Measurements from ENCODE around the gene AVP.
A peak's percentile ranks its signal among the peaks of the same experiment; 100 is the strongest.
"Not testable (repeated sequence)": the region's sequence is repeated elsewhere in the genome, so short reads cannot be mapped to it uniquely, and the experiment has no call there.

AVP gene

DNA sequence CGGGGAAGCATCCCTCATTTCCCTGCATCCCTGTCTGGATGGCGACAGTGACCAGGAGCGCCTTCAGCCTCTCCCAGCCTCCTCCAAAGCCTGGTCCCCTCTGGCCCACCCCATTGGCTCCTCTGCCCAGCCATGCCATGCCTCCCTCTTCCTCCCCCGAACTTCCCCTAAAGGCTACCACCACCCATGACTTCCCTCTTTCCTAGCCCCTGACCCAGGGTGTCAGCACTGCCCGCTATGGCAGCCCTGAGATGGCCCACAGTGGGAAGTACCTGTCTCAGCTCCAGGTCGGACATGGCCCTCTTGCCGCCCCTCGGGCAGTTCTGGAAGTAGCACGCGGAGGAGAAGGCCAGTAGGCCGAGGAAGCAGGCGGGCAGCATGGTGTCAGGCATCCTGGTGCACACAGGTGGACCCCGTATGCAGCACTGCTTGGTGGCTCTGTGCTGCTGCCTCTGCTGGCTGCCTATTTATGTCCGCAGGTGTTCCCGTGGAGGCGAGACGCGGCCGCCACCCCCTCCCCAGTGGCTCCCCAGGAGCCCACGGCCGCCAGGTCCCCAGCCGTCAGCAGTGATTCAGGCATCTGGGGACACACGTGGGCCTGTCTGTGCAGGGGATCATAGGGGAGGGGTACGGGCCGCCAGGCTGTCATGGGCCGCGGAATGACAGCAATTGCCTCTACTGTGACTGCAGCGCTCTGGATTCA, at the start of gene AVP:
Gene AVP, minus strand, starts transcription at position 442 of the 703 bp plus-strand sequence. Its CDS starts 50 bp downstream, at position 392.
- DNase-seq: no peak

DNA sequence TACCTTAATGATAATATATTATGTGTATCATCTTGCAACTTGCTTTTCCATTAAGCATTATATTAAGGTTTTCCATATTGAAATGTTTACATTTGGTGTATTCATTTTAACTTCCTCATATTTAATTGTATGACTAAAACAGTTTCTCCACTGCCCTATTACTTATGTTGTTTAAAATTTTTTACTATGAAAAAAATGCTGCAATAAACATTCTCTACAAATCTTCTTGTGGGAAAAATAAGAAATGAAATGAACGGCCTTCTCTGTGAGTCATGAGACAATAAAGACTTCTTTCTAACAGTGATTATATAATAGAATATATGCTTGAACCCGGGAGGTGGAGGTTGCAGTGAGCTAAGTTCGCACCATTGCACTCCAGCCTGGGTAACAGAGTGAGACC, 49.6 kb upstream of the AVP start:
- DNase-seq: no peak

DNA sequence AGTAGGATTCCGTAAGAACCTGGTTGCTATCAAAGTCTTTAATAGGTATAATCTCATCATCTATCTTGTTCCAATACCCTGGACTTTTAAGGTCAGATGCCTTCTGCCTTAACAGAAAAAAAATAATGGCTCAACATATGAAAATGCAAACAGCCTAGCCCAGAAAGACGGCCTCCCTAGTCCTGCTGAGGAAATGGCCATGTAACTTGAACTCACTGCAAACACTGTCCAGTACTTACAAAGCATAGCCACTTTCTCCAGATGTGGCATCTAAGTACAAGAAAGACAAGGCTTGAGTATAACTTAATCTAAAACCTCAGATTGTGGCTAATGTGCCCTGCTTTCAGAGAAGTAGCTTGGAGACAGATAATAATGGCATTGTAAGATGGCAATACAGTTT, 48.6 kb upstream of the AVP start:
- no peak for DNase-seq

DNA sequence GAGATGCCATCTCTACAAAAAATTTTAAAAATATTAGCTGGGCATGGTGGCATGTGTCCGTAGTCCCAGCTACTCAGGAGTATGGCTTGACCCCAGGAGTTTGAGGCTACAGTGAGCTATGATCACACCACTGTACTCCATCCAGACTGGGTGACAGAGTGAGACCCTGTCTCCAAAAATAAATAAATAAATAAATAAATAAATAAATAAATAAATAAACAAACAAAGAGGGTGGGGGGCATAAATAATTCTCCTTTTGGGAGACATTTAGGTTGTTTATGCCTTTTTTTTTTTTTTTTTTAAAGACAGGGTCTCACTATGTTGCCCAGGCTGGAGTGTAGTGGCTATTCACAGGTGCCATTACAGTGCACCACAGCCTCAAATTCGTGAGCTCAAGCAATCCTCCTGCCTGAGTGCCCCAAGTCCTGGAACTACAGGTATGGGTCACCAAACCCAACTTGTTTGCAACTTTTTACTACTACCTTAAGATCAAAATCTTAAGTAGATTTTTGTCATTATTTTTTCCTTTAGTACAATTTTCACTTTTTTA, 45.6 kb upstream of the AVP start:
- DNase-seq: no peak

GRCh38 chr20:3129094-3129493, 44.6 kb upstream of the AVP start:
- no peak for DNase-seq

- DNase-seq: no peak
Observed at GRCh38 chr20:3128275-3128984, 43.9 kb upstream of the AVP start.

GRCh38 chr20:3126527-3126859, 42.0 kb upstream of the AVP start:
- no peak for DNase-seq

DNA sequence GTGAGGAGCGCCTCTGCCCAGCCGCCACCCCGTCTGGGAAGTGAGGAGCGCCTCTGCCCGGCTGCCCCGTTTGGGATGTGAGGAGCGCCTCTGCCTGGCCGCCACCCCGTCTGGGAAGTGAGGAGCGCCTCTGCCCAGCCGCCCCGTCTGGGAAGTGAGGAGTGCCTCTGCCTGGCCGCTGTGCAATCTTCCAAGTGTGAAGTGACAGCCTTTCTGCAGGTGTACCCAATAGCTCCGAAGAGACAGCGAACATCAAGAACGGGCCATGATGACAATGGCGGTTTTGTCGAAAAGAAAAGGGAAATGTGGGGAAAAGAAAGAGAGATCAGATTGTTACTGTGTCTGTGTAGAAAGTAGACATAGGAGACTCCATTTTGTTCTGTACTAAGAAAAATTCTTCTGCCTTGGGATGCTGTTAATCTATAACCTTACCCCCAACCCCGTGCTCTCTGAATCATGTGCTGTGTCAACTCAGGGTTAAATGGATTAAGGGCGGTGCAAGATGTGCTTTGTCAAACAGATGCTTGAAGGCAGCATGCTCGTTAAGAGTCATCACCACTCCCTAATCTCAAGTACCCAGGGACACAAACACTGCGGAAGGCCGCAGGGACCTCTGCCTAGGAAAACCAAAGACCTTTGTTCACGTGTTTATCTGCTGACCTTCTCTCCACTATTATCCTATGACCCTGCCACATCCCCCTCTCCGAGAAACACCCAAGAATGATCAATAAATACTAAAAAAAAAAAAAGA, 41.4 kb upstream of the AVP start:
- DNase-seq: not testable (repeated sequence)

- not testable (repeated sequence) for DNase-seq
Observed at GRCh38 chr20:3124773-3125560, 40.4 kb upstream of the AVP start.

GRCh38 chr20:3124163-3124562, 39.6 kb upstream of the AVP start:
- not testable (repeated sequence) for DNase-seq

DNA sequence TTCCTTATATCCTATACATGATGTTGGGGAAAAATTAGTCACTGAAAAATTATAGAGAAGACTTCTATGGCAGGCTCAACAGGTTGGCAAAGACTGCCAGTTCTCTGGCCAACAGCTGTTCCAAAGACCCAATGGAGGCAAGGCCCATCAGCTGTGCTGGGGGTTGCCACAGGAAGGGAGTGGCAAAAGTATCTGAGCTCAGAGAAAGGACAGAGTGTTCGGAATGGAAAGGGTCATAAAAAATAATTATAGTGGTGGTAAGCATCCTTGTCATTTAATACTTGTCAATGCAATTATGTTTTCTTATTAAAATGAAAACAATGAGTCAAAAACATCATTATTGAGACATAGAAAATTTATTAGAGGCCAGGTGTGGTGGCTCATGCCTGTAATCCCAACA, 39.0 kb upstream of the AVP start:
- peak; percentile 69 for DNase-seq

GRCh38 chr20:3121955-3122610, 37.6 kb upstream of the AVP start:
- no peak for DNase-seq

DNA sequence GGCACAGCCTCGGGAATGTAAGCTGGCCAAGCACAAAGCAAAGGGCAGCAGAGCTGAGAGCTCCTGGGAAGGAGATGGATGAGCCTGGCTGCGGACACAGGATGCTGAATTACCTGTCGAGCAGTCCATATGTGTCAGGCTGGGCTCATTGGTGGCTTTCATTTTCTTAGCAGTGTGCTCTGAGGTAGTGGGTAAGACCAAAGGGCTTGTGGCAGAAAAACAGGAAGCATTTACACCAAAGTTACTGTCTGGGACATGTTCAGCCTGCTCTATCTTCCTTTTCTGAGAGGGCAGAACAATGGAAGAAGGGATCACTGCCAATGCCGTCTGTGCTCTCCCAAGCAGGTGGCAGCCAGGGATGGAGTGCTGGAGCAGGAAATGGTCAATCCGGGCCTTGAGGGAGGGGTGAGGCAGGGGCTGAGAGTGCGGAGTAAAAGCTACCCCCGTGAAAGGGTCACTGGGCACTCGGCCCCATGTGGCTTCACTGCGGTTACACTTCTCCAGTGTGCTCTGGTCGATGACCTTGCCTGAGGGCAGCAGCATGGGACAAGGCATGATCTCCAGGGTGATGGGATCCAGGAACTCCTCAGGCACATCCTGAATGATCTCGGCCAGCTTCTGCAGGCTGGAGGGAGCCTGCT, 36.9 kb upstream of the AVP start:
- no peak for DNase-seq

GRCh38 chr20:3119044-3119443, 34.5 kb upstream of the AVP start:
- DNase-seq: no peak

DNA sequence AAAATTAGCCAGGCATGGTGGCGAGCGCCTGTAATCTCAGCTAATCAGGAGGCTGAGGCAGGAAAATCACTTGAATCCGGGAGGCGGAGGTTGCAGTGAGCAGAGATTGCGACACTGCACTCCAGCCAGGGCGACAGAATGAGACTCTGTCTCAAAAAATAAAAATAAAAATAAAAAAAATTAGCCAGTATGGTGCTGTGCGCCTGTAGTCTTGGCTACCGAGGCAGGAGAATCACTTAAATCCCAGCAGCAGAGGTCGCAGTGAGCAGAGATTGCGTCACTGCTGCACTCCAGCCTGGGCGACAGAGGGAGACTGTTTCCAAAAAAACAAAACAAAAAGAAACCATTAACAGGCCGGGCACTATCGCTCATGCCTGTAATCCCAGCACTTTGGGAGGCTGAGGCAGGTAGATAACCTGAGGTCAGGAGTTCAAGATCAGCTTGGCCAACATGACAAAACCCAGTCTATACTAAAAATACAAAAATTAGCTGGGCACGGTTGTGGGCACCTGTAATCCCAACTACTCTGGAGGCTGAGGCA, 33.4 kb upstream of the AVP start:
- DNase-seq: not testable (repeated sequence)

GRCh38 chr20:3116341-3116740, 31.8 kb upstream of the AVP start:
- DNase-seq: no peak

GRCh38 chr20:3115190-3116107, 30.9 kb upstream of the AVP start:
- DNase-seq: no peak

- no peak for DNase-seq
Observed at GRCh38 chr20:3111995-3112394, 27.5 kb upstream of the AVP start.

- no peak for DNase-seq
Observed at GRCh38 chr20:3111507-3111906, 27.0 kb upstream of the AVP start.
